Measurements from ENCODE around the gene PTPRA.

DNA sequence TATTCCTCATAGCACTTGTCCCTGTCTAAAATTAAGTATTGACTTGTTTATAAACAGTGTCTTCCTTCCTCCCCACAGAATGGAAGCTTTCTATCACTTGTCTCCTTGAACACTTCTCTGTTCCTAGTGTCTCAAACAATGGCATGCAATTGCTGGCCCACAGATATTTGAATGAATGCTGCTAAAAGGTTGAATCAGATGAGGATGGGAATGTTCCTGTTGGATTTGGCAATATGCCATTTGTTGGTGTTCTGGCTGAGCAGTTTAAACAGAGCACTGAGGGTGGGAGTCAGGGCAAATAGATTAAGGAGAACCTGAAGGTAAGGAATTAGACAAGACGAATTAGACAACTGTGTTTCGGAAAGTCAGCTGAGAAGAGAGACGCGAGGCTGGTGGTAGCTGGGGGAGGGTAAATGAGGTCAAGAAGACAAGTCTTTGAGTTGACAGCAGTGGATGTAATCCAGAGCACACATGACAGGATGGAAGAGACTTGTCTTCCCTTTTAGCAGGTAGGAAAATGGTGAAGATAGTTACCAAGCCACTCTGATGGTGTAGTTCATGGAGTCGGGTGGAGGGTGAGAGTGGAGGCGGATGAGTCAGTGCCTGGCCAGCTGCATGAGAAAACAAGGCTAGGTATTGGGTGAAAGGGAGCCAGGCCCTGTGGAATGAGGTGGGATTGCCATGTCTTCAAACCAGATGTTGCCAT, 111.8 kb downstream of the PTPRA start:
- TF ChIP-seq CTCF (IDR thresholded peaks at IDR 0.05) = no peak
- no peak for TF ChIP-seq POLR2A (IDR thresholded peaks at IDR 0.05)

All from heart left ventricle (tissue), 13 donors.